GM12892 (cell line): ENCODE data around the gene OR5D13. TPM values are rescaled to one million over a fixed set of nuclear protein-coding genes. Genes with fewer than 3 reads are reported as not detected.

Experiments
- DNase-seq: peaks from one replicate; pipeline ENCODE4 v3.0.0; 2011; ENCODE audit not compliant: insufficient read length
- FAIRE-seq: peaks from 2 replicates; lab custom pipeline; 2011; peaks lifted over from hg19 to GRCh38; lab: Jason Lieb, UNC
- POLR2A ChIP-seq: IDR thresholded peaks from 2 replicates; pipeline ENCODE4 v1.6.1; 2011; ENCODE audit warnings: low read depth, low read length, control low read depth
- POLR2AphosphoS5 ChIP-seq: IDR thresholded peaks from 2 replicates; pipeline ENCODE4 v1.6.1; 2011; ENCODE audit warnings: low read depth, low read length, control low read depth
- TAF1 ChIP-seq: IDR thresholded peaks from 2 replicates; pipeline ENCODE4 v1.6.1; 2011; ENCODE audit warnings: low read depth, mild to moderate bottlenecking, control low read depth, low read length, borderline replicate concordance
- polyA plus RNA-seq: library from polyadenylated mRNA; unstranded; fragments of >200 nt; gene quantifications from one replicate; pipeline ENCODE4 v1.2.1, GENCODE V29; 2012; ENCODE audit warnings: missing spikeins, inconsistent platforms; ENCODE audit not compliant: missing spikeins

OR5D13 gene
- polyA plus RNA-seq = not detected

- FAIRE-seq (no peak), DNase-seq (no peak)
- TF ChIP-seq POLR2A (no peak), TAF1 (no peak), POLR2AphosphoS5 (no peak)
These were observed at the start of gene OR5D13 for GRCh38 chr11:55773138-55773537. OR5D13 (plus strand) TSS chr11:55773438; CDS start chr11:55773438, 0 bp downstream.

- FAIRE-seq = peak; percentile 76
- TF ChIP-seq POLR2A = no peak
- no peak for TF ChIP-seq TAF1
- no peak for TF ChIP-seq POLR2AphosphoS5
- DNase-seq = no peak
These were observed 46.4 kb upstream of the OR5D13 start for GRCh38 chr11:55726715-55727324.

GRCh38 chr11:55732936-55733335 is 40.3 kb upstream of the OR5D13 start:
- FAIRE-seq = no peak
- DNase-seq = no peak
- TF ChIP-seq TAF1 = no peak
- no peak for TF ChIP-seq POLR2AphosphoS5
- TF ChIP-seq POLR2A = no peak

- DNase-seq (no peak), FAIRE-seq (no peak)
- TF ChIP-seq POLR2A (no peak), TAF1 (no peak), POLR2AphosphoS5 (no peak)
These were observed 18.4 kb downstream of the OR5D13 start for GRCh38 chr11:55791606-55792005.

- DNase-seq (no peak), FAIRE-seq (no peak)
- TF ChIP-seq TAF1 (no peak), POLR2AphosphoS5 (no peak), POLR2A (no peak)
These were observed 20.1 kb downstream of the OR5D13 start for GRCh38 chr11:55793321-55793720.

- DNase-seq (no peak), FAIRE-seq (no peak)
- no peak for TF ChIP-seq POLR2AphosphoS5
- TF ChIP-seq TAF1 = no peak
- no peak for TF ChIP-seq POLR2A
These were observed 22.0 kb downstream of the OR5D13 start, which contains the start of gene OR5D14 for GRCh38 chr11:55795256-55795655. OR5D14 (plus strand) TSS chr11:55795556; CDS start chr11:55795556, 0 bp downstream.

GRCh38 chr11:55806248-55806647 is 33.0 kb downstream of the OR5D13 start:
- FAIRE-seq (no peak), DNase-seq (no peak)
- no peak for TF ChIP-seq TAF1
- TF ChIP-seq POLR2AphosphoS5 = no peak
- TF ChIP-seq POLR2A = no peak

- no peak for DNase-seq
- no peak for FAIRE-seq
- no peak for TF ChIP-seq POLR2A
- TF ChIP-seq POLR2AphosphoS5 = no peak
- no peak for TF ChIP-seq TAF1
These were observed 37.8 kb downstream of the OR5D13 start, which contains the start of gene OR5L1 for GRCh38 chr11:55811067-55811466. OR5L1 (plus strand) TSS chr11:55811367; CDS start chr11:55811467, 100 bp downstream.

- FAIRE-seq = no peak
- TF ChIP-seq TAF1 (no peak), POLR2A (no peak), POLR2AphosphoS5 (no peak)
- no peak for DNase-seq
These were observed 46.1 kb downstream of the OR5D13 start, which contains the start of gene OR5D18 for GRCh38 chr11:55819330-55819729. OR5D18 (plus strand) TSS chr11:55819630; CDS start chr11:55819630, 0 bp downstream.
